ENCODE measurements around the gene GPS1. TPM values are rescaled to one million over a fixed set of nuclear protein-coding genes. Genes with fewer than 3 reads are reported as not detected.
A peak's percentile ranks its signal among the peaks of the same experiment; 100 is the strongest.

Gene GPS1
- total and polyA plus RNA-seq, 8 donors, result 69.2 to 101 (median 78.8) TPM

DNA sequence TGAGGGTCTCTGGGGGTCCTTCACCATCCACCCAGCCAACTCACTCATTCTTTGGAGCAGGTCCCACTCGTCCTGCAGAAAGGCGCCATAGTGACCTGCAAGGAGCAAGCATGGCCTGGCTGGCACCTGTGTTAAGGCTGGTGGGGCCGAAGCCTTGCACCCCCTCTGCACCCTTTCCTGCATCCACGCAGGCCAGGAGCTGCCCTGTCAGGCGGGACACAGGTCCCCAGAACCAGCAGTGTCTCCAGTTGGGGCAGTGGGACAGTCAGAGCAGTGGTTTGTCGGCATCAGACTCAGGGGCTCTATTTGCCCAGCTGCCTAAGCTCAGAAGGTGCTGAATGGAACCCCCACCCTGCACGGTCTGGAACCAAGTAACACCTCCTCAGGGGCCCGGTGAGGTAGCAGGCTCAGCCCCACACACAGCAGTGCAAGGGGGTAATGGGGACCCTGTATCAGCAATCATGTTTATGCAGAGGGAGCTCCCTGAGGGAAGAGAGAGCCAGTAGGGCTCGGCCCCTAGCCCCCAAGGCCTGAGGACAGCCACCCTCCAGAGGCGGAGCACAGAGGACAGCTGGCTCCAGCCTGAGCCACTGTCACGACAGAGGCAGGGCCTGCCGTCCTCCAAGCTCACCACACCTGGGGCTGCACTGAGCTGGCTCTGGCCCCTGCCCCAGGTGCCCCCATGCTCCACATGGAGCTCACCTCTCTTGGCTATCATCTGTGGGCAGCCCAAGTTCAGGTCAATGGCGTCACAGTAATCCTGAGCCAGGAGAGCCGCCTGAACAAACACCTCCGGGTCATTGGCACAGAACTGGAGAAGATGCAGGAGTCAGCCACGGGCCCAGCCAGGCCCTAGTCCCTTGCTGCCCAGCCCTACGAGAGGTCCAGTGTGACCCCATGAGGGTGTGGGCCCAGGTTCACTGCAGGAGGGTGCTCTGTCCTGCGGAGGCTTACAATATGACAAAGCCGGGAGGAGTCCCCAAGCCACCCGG, 12.0 kb downstream of the GPS1 start:
- Histone ChIP-seq H3K4me1 (peaks cover 18 to 28% of the 10 kb centered on the region in 2 donors), H3K27ac (no peak overlapping the region), H3K27me3 (no peaks in the 10 kb centered on the region), H3K9me3 (no peaks in the 10 kb centered on the region), H3K36me3 (peaks cover 0 to 49% of the 10 kb centered on the region in 2 donors), H3K4me3 (peak overlapping the region in 1 of 2 donors; percentile 91)
- TF ChIP-seq, protein P1, sequence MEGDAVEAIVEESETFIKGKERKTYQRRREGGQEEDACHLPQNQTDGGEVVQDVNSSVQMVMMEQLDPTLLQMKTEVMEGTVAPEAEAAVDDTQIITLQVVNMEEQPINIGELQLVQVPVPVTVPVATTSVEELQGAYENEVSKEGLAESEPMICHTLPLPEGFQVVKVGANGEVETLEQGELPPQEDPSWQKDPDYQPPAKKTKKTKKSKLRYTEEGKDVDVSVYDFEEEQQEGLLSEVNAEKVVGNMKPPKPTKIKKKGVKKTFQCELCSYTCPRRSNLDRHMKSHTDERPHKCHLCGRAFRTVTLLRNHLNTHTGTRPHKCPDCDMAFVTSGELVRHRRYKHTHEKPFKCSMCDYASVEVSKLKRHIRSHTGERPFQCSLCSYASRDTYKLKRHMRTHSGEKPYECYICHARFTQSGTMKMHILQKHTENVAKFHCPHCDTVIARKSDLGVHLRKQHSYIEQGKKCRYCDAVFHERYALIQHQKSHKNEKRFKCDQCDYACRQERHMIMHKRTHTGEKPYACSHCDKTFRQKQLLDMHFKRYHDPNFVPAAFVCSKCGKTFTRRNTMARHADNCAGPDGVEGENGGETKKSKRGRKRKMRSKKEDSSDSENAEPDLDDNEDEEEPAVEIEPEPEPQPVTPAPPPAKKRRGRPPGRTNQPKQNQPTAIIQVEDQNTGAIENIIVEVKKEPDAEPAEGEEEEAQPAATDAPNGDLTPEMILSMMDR (IDR thresholded peaks at IDR 0.05), result no peak
- intact Hi-C loops (cut with DNase I), result no loop called here
- ATAC-seq (no peak), DNase-seq (peak in 1 of 4 donors; percentile 59)

DNA sequence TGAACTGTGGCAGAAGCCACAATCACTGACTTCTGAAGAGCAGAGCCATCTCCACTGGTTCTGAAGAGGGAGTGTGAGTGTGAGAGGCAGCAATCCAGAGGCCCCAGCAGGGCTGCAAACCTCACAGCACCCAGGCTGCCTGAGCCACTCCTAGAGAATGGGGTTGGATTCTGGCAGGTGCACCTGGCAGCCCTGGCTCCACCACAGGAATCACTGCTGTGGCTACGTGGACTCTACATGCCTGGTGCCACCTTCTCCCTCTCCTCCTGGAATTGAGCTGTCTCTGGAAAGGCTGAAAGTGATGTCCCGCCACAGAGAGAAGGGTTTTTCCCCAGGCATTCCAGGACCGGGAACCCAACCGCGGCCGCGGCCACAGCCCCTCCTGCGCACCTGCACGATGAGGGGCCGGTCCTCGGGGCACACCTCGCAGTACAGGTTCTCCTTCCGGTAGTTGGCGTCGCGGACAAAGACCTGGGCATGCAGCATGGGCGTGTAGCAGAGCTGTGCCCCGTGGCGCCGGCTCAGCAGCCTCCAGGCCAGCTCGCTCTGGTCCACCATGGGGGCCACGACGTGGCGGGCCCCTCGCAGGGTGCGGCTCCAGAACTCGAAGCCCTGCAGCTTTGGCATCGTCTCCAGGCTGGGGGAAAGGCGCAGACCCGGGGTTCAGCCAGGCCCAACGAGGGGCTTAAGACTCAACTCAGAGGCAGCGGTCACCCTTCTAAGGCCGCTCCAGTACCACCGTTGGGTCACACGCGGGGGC, 12.9 kb downstream of the GPS1 start:
- Histone ChIP-seq H3K27ac (peak overlapping the region in 1 of 2 donors; percentile 76), H3K27me3 (no peaks in the 10 kb centered on the region), H3K9me3 (no peaks in the 10 kb centered on the region), H3K36me3 (peaks cover 0 to 40% of the 10 kb centered on the region in 2 donors), H3K4me3 (peak overlapping the region; percentile 76 to 91), H3K4me1 (peaks cover 18 to 28% of the 10 kb centered on the region in 2 donors)
- TF ChIP-seq, protein P1 (IDR thresholded peaks at IDR 0.05), result no peak
- ATAC-seq, result peak; percentile 61
- peak in 1 of 4 donors; percentile 76 for DNase-seq
- intact Hi-C loops (cut with DNase I), result no loop called here

DNA sequence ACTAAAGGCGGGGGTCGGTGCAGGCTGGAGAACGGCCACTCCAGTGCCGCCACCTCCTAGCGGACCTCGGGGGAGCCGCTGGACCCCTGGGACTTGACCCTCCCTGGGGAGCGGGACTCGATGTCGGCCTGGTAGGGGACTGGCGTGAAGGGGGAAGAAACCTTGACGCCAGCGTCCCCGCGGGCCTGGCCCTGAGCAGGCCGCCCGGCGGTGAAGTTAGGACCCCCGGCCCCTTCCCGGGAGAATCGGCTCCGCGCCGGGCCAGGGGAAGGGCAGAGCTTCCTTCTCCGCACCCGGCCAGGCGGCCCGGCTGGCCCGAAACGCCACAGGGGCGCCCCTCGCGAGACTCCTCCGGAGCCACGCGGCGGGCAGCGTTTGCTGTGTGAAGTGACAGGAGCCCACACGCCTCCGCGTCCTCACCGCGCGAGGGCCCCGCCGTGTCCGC, 13.5 kb downstream of the GPS1 start:
- Histone ChIP-seq H3K27me3 (no peaks in the 10 kb centered on the region), H3K4me1 (peaks cover 18 to 28% of the 10 kb centered on the region in 2 donors), H3K4me3 (peak overlapping the region; percentile 76 to 91), H3K27ac (peak overlapping the region; percentile 54 to 76), H3K36me3 (peaks cover 0 to 34% of the 10 kb centered on the region in 2 donors), H3K9me3 (no peaks in the 10 kb centered on the region)
- ATAC-seq (peak; percentile 8), DNase-seq (peak in 2 of 4 donors; percentile 10 to 86)
- TF ChIP-seq, protein P1 (IDR thresholded peaks at IDR 0.05), result no peak
- intact Hi-C loops (cut with DNase I), result no loop called here

DNA sequence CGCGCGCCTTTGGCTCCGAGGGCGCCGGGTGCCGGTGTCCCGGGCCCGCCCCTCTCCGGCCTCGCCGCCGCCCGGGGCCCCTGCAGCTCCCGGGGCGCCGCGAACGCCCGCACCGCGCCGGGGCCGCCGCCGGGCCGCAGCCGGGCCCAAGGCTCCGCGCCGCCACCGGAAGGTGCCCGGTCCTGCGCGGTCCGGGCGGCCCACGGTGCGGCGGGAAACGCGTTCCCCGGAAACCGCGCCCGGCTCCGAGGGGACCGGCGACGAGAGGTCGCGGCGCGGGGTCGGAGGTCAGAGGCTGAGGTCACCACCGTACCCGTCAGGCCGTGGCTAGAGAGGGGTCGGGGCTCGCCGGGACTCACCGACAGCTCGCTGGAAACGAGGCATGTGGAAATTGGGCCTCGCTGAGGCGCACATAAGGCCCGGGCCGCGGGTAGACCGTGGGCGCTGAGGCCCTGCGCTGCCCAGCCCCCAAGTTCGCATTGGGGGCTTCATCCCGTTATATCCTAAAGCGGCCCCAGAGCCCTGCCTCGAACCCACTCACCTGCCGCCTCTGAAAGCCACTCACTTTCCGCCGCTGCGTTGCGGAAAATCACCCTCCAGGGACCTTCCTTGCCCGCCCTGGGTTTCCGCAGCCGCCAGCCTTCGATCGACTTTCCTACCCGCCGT, 14.1 kb downstream of the GPS1 start, which contains the start of gene DUS1L:
Gene DUS1L (minus strand): TSS at position 167 of the 666 bp plus-strand sequence. CDS start 745 bp downstream, outside the sequence.
- TF ChIP-seq, protein P1 (IDR thresholded peaks at IDR 0.05), result no peak
- DNase-seq, result peak; percentile 48 to 90 (median 57)
- ATAC-seq, result peak; percentile 90
- H3K36me3 ChIP-seq, result peaks cover 0 to 29% of the 10 kb centered on the region in 2 donors
- intact Hi-C loops (cut with DNase I), result no loop called here
- peaks cover 18 to 28% of the 10 kb centered on the region in 2 donors for H3K4me1 ChIP-seq
- peak within 1 kb of the TSS; percentile 66 to 83 for H3K27ac ChIP-seq
- H3K9me3 ChIP-seq, result no peaks in the 10 kb centered on the region
- H3K4me3 ChIP-seq, result peak within 1 kb of the TSS; percentile 76 to 91
- no peaks in the 10 kb centered on the region for H3K27me3 ChIP-seq

Data from left lung (tissue), 10 donors.